GM12864 (cell line): ENCODE results near the gene HMG20A.

ENCODE experiments used
- DNase-seq: peaks from one replicate; pipeline ENCODE4 v3.0.0-alpha.2; 2011; ENCODE audit warnings: low read depth
- H3K4me3 ChIP-seq: 2 replicates; pipeline ENCODE4 v1.5.1; 2011; ENCODE audit warnings: mild to moderate bottlenecking, low read depth, low read length, control low read depth
- CTCF ChIP-seq: IDR thresholded peaks from 2 replicates; pipeline ENCODE4 v1.5.1; 2011; ENCODE audit warnings: low read depth, mild to moderate bottlenecking, moderate library complexity, low read length, control low read depth, inconsistent platforms; ENCODE audit errors: missing control alignments

The HMG20A gene

GRCh38 chr15:77475001-77475400, 54.3 kb downstream of the HMG20A start:
- no peak for DNase-seq
- no peak for TF ChIP-seq CTCF
- no peak overlapping the region for H3K4me3 ChIP-seq

GRCh38 chr15:77475898-77476297, 55.2 kb downstream of the HMG20A start:
- no peak for DNase-seq
- no peak for TF ChIP-seq CTCF
- no peak overlapping the region for H3K4me3 ChIP-seq

- TF ChIP-seq CTCF = no peak
- no peak for DNase-seq
- H3K4me3 ChIP-seq = no peak overlapping the region
These were observed 56.3 kb downstream of the HMG20A start for GRCh38 chr15:77476995-77477394.

- TF ChIP-seq CTCF = no peak
- DNase-seq = no peak
- H3K4me3 ChIP-seq = no peak overlapping the region
These were observed 57.4 kb downstream of the HMG20A start for GRCh38 chr15:77478051-77478450.

- no peak for TF ChIP-seq CTCF
- DNase-seq = no peak
These were observed 58.3 kb downstream of the HMG20A start for GRCh38 chr15:77479015-77479414.

GRCh38 chr15:77480859-77481633, 60.4 kb downstream of the HMG20A start:
- no peak for DNase-seq
- no peak overlapping the region for H3K4me3 ChIP-seq
- TF ChIP-seq CTCF = no peak

More at GRCh38 chr15:77479015-77479414, 58.3 kb downstream of the HMG20A start:
- no peak overlapping the region for H3K4me3 ChIP-seq

GRCh38 chr15:77481670-77482069, 61.0 kb downstream of the HMG20A start:
- DNase-seq = no peak
- no peak overlapping the region for H3K4me3 ChIP-seq
- TF ChIP-seq CTCF = no peak
